Myocyte (in vitro differentiated cells): Measurements from ENCODE around the gene RPL29. TPM values are rescaled to one million over a fixed set of nuclear protein-coding genes. Genes with fewer than 3 reads are reported as not detected.
A peak's percentile ranks its signal among the peaks of the same experiment; 100 is the strongest.
"Not testable (repeated sequence)": the region's sequence is repeated elsewhere in the genome, so short reads cannot be mapped to it uniquely, and the experiment has no call there.

Experiments
- DNase-seq: peaks from one replicate; pipeline ENCODE4 v3.0.0-alpha.2; 2012; ENCODE audit warnings: low read depth
- polyA plus RNA-seq: library from polyadenylated mRNA; unstranded; fragments of >200 nt; gene quantifications from one replicate; pipeline ENCODE4 v1.2.1, GENCODE V29; 2012; ENCODE audit warnings: missing spikeins
- total RNA-seq: library from RNA; depleted of rRNA; stranded (reverse); fragments of >200 nt; gene quantifications from 2 replicates; pipeline ENCODE4 v1.2.3, GENCODE V29; 2014

The RPL29 gene
- 1,456 and 1,610 TPM in 2 replicates for total RNA-seq
- polyA plus RNA-seq, result 1,322 TPM

GRCh38 chr3:51995346-51996163 lies at the start of gene RPL29:
Gene RPL29 (minus strand): TSS chr3:51995895. CDS start chr3:51995461, 434 bp downstream.
- DNase-seq, result peak; percentile 96

GRCh38 chr3:52044869-52045619 lies 49.3 kb upstream of the RPL29 start:
- DNase-seq, result no peak

DNA sequence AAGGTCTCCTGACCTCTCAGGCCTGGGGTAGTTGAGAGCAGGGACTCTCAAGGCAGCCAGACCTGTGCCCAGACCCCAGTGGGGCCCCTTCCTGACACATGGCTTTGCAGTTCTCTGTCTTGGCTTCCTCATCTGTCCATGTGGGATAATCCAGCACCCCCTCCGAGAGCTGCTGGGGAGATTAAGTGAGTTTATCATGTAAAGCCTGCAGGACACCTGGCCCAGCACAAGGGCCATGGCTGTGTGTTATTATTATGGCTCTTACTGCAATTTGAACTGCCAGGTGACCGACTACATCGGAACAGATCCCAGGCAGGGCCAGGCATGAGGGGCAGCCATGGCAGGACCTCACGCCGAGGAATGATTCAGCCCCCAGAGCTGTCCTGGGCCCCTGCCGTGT lies 48.1 kb upstream of the RPL29 start:
- no peak for DNase-seq

DNA sequence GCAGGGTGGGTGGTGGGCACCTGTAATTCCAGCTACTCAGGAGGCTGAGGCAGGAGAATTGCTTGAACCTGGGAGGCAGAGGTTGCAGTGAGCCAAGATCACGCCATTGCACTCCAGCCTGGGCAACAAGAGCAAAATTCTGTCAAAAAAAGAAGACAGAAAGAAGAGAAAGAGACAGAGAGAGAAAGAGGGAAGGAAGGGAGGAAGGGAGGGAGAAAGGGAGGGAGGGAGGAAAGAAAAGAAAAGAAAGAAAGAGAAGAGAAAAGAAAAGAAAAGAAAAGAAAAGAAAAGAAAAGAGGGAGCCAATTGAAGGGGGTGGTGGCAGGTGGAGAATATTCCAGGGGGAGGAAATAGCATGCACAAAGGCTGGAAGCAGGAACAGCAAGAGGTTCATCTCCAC lies 47.3 kb upstream of the RPL29 start:
- not testable (repeated sequence) for DNase-seq

- DNase-seq, result no peak
These were observed 45.5 kb upstream of the RPL29 start for GRCh38 chr3:52041118-52041731.

DNA sequence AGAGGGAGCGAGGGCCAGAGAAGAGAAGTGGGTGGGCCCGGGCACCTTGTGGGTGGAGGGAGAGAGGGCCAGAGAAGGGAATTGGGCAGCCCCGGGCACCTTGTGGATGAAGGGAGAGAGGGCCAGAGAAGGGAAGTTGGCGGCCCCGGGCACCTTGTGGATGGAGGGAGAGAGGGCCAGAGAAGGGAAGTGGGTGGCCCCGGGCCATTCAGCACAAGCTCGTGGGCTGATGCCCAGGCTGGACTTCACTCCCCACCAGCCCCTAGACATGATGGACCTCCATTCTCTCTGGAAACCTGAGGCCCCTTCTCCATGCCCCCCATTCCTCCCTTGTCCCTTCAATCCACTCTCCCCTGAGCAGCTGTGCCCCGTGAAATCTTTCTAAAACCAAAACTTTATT lies 44.9 kb upstream of the RPL29 start:
- DNase-seq, result no peak

GRCh38 chr3:52039846-52040245 lies 44.2 kb upstream of the RPL29 start:
- DNase-seq, result no peak

- DNase-seq, result no peak
These were observed 43.7 kb upstream of the RPL29 start for GRCh38 chr3:52039426-52039825.

GRCh38 chr3:52038227-52038626 lies 42.5 kb upstream of the RPL29 start:
- DNase-seq, result no peak

DNA sequence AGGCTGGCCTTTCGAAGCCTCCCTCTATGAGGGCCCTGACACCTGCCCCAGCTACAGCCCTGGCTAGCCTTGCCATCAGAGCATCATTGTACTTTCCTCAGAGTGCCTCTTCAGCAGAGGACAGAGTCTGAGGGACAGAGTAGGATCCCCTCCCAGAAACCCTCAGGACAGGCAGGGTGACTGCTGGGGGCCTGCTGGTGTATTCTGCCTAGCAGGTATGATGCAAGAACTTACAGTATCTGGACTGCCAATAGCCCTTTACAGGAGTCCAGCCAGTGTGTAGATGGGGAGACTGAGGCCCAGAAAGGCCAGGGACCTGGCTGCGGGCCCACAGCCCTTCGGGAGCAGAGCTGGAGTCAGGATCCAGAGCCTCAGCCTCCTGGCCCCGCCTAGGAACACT lies 41.6 kb upstream of the RPL29 start:
- no peak for DNase-seq

- no peak for DNase-seq
These were observed 41.1 kb upstream of the RPL29 start for GRCh38 chr3:52036829-52037228.

DNA sequence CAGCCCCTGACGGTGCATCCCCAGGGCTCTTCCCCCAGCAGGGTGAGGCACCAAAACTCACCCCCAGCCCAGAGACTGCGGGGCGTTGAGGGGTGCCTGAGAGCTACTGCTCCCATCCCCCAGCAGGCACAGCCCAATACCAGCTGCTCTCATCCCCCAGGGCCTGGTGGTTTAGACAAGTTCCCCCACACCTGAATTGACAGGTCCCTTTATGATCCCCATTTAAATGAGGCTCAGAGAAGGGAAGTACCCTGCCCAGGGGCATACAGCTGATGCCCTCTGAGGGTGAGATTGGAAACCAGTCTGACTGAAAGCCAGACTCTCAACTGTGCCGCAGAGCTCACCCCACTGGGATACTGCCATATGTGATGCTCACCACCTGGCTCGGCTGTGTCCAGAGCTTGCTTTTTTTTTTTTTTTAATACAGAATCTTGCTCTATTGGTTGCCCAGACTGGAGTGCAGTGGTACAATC lies 40.6 kb upstream of the RPL29 start:
- no peak for DNase-seq

- DNase-seq, result no peak
These were observed 39.0 kb upstream of the RPL29 start for GRCh38 chr3:52034651-52035050.

GRCh38 chr3:52034212-52034611 lies 38.5 kb upstream of the RPL29 start:
- no peak for DNase-seq

DNA sequence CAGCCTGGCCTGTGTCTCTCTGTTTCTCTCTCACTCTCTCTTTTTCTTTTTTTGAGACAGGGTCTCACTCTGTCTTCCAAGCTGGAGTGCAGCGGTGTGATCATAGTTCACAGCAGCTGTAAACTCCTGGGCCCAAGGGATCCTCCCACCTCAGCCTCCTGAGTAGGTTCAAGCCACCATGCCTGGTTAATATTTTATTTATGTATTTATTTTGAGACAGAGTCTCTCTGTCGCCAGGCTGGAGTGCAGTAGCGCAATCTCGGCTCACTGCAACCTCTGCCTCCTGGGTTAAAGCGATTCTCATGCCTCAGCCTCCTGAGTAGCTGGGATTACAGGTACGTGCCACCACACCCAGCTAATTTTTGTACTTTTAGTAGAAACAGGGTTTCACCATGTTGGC lies 38.1 kb upstream of the RPL29 start:
- DNase-seq, result not testable (repeated sequence)

- no peak for DNase-seq
These were observed 37.2 kb upstream of the RPL29 start for GRCh38 chr3:52032702-52033408.

- no peak for DNase-seq
These were observed 36.2 kb upstream of the RPL29 start for GRCh38 chr3:52031896-52032295.

DNA sequence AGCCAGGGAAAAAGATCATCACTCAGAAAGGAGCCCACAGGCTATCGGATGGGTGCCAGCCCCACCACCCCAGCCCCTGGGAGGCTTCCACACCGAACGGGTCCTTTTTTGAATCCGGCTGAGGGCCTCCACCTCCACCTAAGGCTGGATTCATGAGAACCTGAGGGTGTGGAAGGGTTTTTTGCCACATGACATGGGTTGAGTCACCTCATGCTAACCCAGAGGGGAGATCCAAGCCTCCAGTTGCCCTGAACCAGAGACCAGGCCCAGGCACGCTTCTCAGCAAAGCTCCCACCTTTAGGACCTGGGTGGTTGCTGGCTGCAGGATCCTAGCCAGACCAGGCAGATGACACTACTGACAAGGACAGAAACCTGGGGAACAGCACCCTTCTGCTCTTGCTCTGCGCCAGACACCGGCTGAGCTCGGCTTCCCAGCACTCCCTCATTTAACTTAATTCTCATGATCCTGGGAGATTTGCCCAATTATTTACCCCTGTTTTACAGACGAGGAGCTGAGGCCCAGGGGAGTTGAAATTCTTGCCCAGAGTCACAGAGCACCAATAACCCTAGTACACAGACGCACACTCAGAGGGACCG lies 35.1 kb upstream of the RPL29 start:
- no peak for DNase-seq

- no peak for DNase-seq
These were observed 33.8 kb upstream of the RPL29 start for GRCh38 chr3:52029535-52029934.

GRCh38 chr3:52029053-52029452 lies 33.4 kb upstream of the RPL29 start:
- DNase-seq, result no peak

DNA sequence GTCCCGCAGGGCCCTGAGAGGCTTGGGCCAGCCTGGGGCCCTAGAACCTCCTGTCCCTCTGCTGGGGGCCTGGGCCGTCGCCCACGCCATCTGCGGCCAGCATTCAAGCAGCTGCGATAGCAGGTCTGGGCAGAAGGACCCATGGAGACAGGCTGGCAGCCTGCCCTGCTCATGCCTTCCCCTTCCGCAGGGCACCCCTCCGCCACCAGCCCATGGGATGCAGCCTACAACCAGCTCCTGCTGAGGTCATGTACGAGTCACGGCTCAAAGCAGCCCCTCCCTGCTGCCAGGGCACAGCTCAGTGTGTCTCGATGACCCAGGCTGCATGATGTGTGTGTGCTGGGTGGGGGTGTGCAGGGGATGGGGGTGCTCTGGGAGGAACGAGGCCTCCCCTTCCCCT lies 32.9 kb upstream of the RPL29 start:
- DNase-seq, result peak; percentile 70
